A673 (cell line): Measurements from ENCODE around the gene SDCBP2. TPM values are rescaled to one million over a fixed set of nuclear protein-coding genes. Genes with fewer than 3 reads are reported as not detected.

ENCODE experiments used
- BruUV-seq: library from RNA; stranded (reverse); fragments of 400-500 nt; replicated peaks from 2 replicates; lab custom pipeline; 2021; lab: Mats Ljungman, UMichigan
- CTCF ChIA-PET: fragments of 300-600 bp; sonication (Branson Sonifier 250); formaldehyde crosslinking; loops from one replicate; lab custom pipeline; 2022; ENCODE audit warnings: antibody characterized with exemption; lab: Charles Lee
- POLR2A ChIA-PET: fragments of 300-600 bp; sonication (Branson Sonifier 250); formaldehyde crosslinking; loops from one replicate; lab custom pipeline; 2022; ENCODE audit warnings: antibody characterized with exemption; ENCODE audit not compliant: low non-redundant PET; lab: Charles Lee
- DNase-seq: peaks from one replicate; pipeline ENCODE4 v3.0.0-alpha.2; 2015; ENCODE audit warnings: low spot score
- H3K27ac ChIP-seq: fragments of 200-600 bp; sonication (generic); 2 replicates; pipeline ENCODE4 v1.5.1; 2016; ENCODE audit warnings: mixed run types, low read depth, mild to moderate bottlenecking, mixed read lengths, antibody characterized with exemption, low read length; ENCODE audit not compliant: poor library complexity, severe bottlenecking
- H3K27me3 ChIP-seq: fragments of 200-600 bp; sonication (generic); replicated peaks from 2 replicates; pipeline ENCODE4 v1.6.1; 2017; ENCODE audit warnings: mixed run types, low read depth, mild to moderate bottlenecking, mixed read lengths, antibody characterized with exemption, low read length; ENCODE audit not compliant: insufficient read depth, poor library complexity
- H3K36me3 ChIP-seq: fragments of 200-600 bp; sonication (generic); 2 replicates; pipeline ENCODE4 v1.6.1; 2016; ENCODE audit warnings: mixed run types, mild to moderate bottlenecking, mixed read lengths, antibody characterized with exemption, low read length; ENCODE audit not compliant: insufficient read depth, poor library complexity, severe bottlenecking
- H3K4me1 ChIP-seq: fragments of 200-600 bp; sonication (generic); 2 replicates; pipeline ENCODE4 v1.6.1; 2017; ENCODE audit warnings: mixed run types, mild to moderate bottlenecking, mixed read lengths, antibody characterized with exemption, low read length; ENCODE audit not compliant: insufficient read depth, poor library complexity, severe bottlenecking
- H3K4me3 ChIP-seq: fragments of 200-600 bp; sonication (generic); 2 replicates; pipeline ENCODE4 v1.5.1; 2016; ENCODE audit warnings: low read depth, mixed run types, mild to moderate bottlenecking, mixed read lengths, low read length; ENCODE audit not compliant: poor library complexity, severe bottlenecking
- H3K9me3 ChIP-seq: fragments of 200-600 bp; sonication (generic); 2 replicates; pipeline ENCODE4 v1.6.1; 2016; ENCODE audit warnings: mixed run types, low read depth, mild to moderate bottlenecking, mixed read lengths, antibody characterized with exemption, low read length; ENCODE audit not compliant: poor library complexity, severe bottlenecking
- CTCF ChIP-seq: fragments of 300-800, 200-600 bp; sonication (generic); conservative IDR thresholded peaks from 2 replicates; pipeline ENCODE4 v1.5.1; 2017; ENCODE audit warnings: low read depth, mild to moderate bottlenecking, antibody characterized with exemption, low read length, moderate library complexity, mixed read lengths
- EZH2 ChIP-seq: fragments of 200-600 bp; sonication (generic); IDR thresholded peaks from 2 replicates; pipeline ENCODE4 v1.6.1; 2017; ENCODE audit warnings: borderline replicate concordance, low read depth, mild to moderate bottlenecking, mixed read lengths, antibody characterized with exemption, low read length; ENCODE audit not compliant: poor library complexity, severe bottlenecking
- intact Hi-C: fragments of 100-400 bp; cut with micrococcal nuclease; formaldehyde crosslinking; loops from one replicate; pipeline ENCODE4 v1.10.0; 2022; ENCODE audit not compliant: unreplicated experiment
- total RNA-seq: library from RNA; stranded (reverse); gene quantifications from 2 replicates; pipeline ENCODE4 v1.2.3, GENCODE V29; 2021

The SDCBP2 gene
- total RNA-seq, 1 experiment from 2014 or later: 3.5 TPM

- POLR2A ChIA-PET: no interaction called here
- Histone ChIP-seq H3K4me3 (no peak overlapping the region), H3K4me1 (no peaks in the 10 kb centered on the region), H3K27me3 (no peaks in the 10 kb centered on the region), H3K36me3 (no peaks in the 10 kb centered on the region), H3K9me3 (no peaks in the 10 kb centered on the region), H3K27ac (no peak overlapping the region)
- BruUV-seq: no TSS peak
- intact Hi-C loops: no loop called here
- DNase-seq: no peak
- CTCF ChIA-PET: interaction anchor here (0.7 kb wide), 1 partner anchor 722 kb away, joined by 4 read pairs; no protein-coding TSS in a partner anchor
- TF ChIP-seq CTCF (no peak), EZH2 (no peak)
Observed at GRCh38 chr20:1281279-1282057, 47.5 kb downstream of the SDCBP2 start.

- no peaks in the 10 kb centered on the region for H3K9me3 ChIP-seq
- no peaks in the 10 kb centered on the region for H3K36me3 ChIP-seq
- no peak overlapping the region for H3K27ac ChIP-seq
- TF ChIP-seq CTCF: no peak
- no peak for TF ChIP-seq EZH2
- BruUV-seq: no TSS peak
- ChIA-PET POLR2A (no interaction called here), CTCF (no interaction called here)
- no peaks in the 10 kb centered on the region for H3K27me3 ChIP-seq
- no peak overlapping the region for H3K4me3 ChIP-seq
- H3K4me1 ChIP-seq: no peaks in the 10 kb centered on the region
- no peak for DNase-seq
- intact Hi-C loops: no loop called here
Observed at GRCh38 chr20:1280195-1281102, 48.5 kb downstream of the SDCBP2 start.

- no peaks in the 10 kb centered on the region for H3K27me3 ChIP-seq
- CTCF ChIA-PET: no interaction called here
- no peak for DNase-seq
- no peaks in the 10 kb centered on the region for H3K4me1 ChIP-seq
- H3K27ac ChIP-seq: no peak overlapping the region
- no TSS peak for BruUV-seq
- POLR2A ChIA-PET: no interaction called here
- intact Hi-C loops: no loop called here
- H3K36me3 ChIP-seq: no peaks in the 10 kb centered on the region
- no peak overlapping the region for H3K4me3 ChIP-seq
- no peaks in the 10 kb centered on the region for H3K9me3 ChIP-seq
- TF ChIP-seq CTCF (no peak), EZH2 (no peak)
Observed at GRCh38 chr20:1278993-1279392, 49.9 kb downstream of the SDCBP2 start.
